Endothelial cell of umbilical vein (primary cell): Measurements from ENCODE around the gene ERCC4. TPM values are rescaled to one million over a fixed set of nuclear protein-coding genes. Genes with fewer than 3 reads are reported as not detected.

Source experiments
- BruUV-seq: library from RNA; stranded (reverse); fragments of 400-500 nt; replicated peaks from 2 replicates; lab custom pipeline; 2021; lab: Mats Ljungman, UMichigan
- CTCF ChIA-PET: fragments of 300-600, 350-600 bp; sonication (Branson Sonifier 250); formaldehyde crosslinking; loops from one replicate; lab custom pipeline; 2021; ENCODE audit warnings: antibody characterized with exemption, inconsistent platforms; lab: Charles Lee
- POLR2A ChIA-PET: fragments of 300-600, 350-600 bp; sonication (Branson Sonifier 250); formaldehyde crosslinking; loops from one replicate; lab custom pipeline; 2021; ENCODE audit warnings: antibody characterized with exemption, inconsistent platforms; lab: Charles Lee
- DNase-seq: peaks from one replicate; pipeline ENCODE4 v3.0.0-alpha.2; 2011; ENCODE audit warnings: low read depth, low spot score
- FAIRE-seq: peaks from 2 replicates; lab custom pipeline; 2011; peaks lifted over from hg19 to GRCh38; lab: Jason Lieb, UNC
- H2AFZ ChIP-seq: 2 replicates; pipeline ENCODE4 v1.6.0; 2012; ENCODE audit warnings: low read depth, low read length, control low read depth, inconsistent platforms
- H3K27ac ChIP-seq: 2 replicates; pipeline ENCODE4 v1.5.1; 2011; ENCODE audit warnings: low read depth, mild to moderate bottlenecking, control low read depth, low read length, moderate library complexity; ENCODE audit not compliant: insufficient read depth
- H3K27me3 ChIP-seq, 2 experiments: 2 replicates each; pipeline versions ENCODE4 v1.6.0 to v1.6.1; 2011; ENCODE audit warnings: low read length in 2 of 2, mixed read lengths in 1 of 2; ENCODE audit not compliant: control insufficient read depth in 2 of 2, insufficient read depth in 2 of 2
- H3K36me3 ChIP-seq, 2 experiments: 2 replicates in 1 of 2; 3 replicates in 1 of 2; pipeline ENCODE4 v1.5.1; 2011; ENCODE audit warnings: low read length in 2 of 2, mild to moderate bottlenecking in 1 of 2, moderate library complexity in 1 of 2; ENCODE audit not compliant: control insufficient read depth in 2 of 2, insufficient read depth in 2 of 2; ENCODE audit errors: extremely low read depth in 1 of 2
- H3K4me1 ChIP-seq: 3 replicates; pipeline ENCODE4 v1.5.1; 2011; ENCODE audit warnings: mild to moderate bottlenecking, low read length; ENCODE audit not compliant: control insufficient read depth, insufficient read depth; ENCODE audit errors: extremely low read depth
- H3K4me2 ChIP-seq: 2 replicates; pipeline ENCODE4 v1.6.1; 2011; ENCODE audit warnings: low read length, control low read depth, mixed read lengths; ENCODE audit not compliant: insufficient read depth
- H3K4me3 ChIP-seq, 3 experiments: fragments of 200-600 bp in 1 of 3; sonication (generic), shearing (Covaris generic) in 1 of 3; replicated peaks in 1 of 3; 2 replicates each; pipeline ENCODE4 v1.5.1; 2011 to 2016; ENCODE audit warnings: control low read depth in 3 of 3, low read length in 3 of 3, mild to moderate bottlenecking in 2 of 3, inconsistent platforms in 1 of 3, low read depth in 1 of 3, moderate library complexity in 1 of 3; ENCODE audit not compliant: insufficient read depth in 1 of 3
- H3K79me2 ChIP-seq: 2 replicates; pipeline ENCODE4 v1.6.0; 2012; ENCODE audit warnings: low read length, inconsistent platforms; ENCODE audit not compliant: control insufficient read depth, insufficient read depth
- H3K9ac ChIP-seq: replicated peaks from 2 replicates; pipeline ENCODE3; 2011; ENCODE audit warnings: low read length, control low read depth; ENCODE audit not compliant: insufficient read depth; ENCODE audit errors: extremely low read depth
- H3K9me1 ChIP-seq: replicated peaks from 3 replicates; pipeline ENCODE4 v1.6.0; 2011; ENCODE audit warnings: mild to moderate bottlenecking, low read length; ENCODE audit not compliant: control insufficient read depth, insufficient read depth; ENCODE audit errors: extremely low read depth
- H3K9me3 ChIP-seq: replicated peaks from 2 replicates; pipeline ENCODE4 v1.5.1; 2012; ENCODE audit warnings: low read length, inconsistent platforms; ENCODE audit not compliant: control insufficient read depth, insufficient read depth
- H4K20me1 ChIP-seq: replicated peaks from 2 replicates; pipeline ENCODE3; 2011; ENCODE audit warnings: mild to moderate bottlenecking, low read length; ENCODE audit not compliant: control insufficient read depth, insufficient read depth; ENCODE audit errors: extremely low read depth
- CTCF ChIP-seq, 2 donors: IDR thresholded peaks; 1 replicate in 1 of 2; 2 replicates in 1 of 2; pipeline ENCODE4 v1.5.1; 2011; ENCODE audit warnings: low read length in 2 of 2, mild to moderate bottlenecking in 2 of 2, moderate library complexity in 2 of 2, control low read depth in 1 of 2, inconsistent platforms in 1 of 2, low read depth in 1 of 2; ENCODE audit not compliant: insufficient read depth in 1 of 2; ENCODE audit errors: extremely low read depth in 1 of 2
- EZH2 ChIP-seq: IDR thresholded peaks from 2 replicates; pipeline ENCODE4 v1.6.1; 2012; ENCODE audit warnings: borderline replicate concordance, low read depth, mild to moderate bottlenecking, moderate library complexity, low read length, inconsistent platforms; ENCODE audit not compliant: severe bottlenecking
- FOS ChIP-seq: IDR thresholded peaks from 2 replicates; pipeline ENCODE4 v1.6.1; 2011; ENCODE audit warnings: mild to moderate bottlenecking, low read length, moderate library complexity, borderline replicate concordance; ENCODE audit not compliant: insufficient read depth
- GATA2 ChIP-seq: IDR thresholded peaks from 2 replicates; pipeline ENCODE4 v1.7.0; 2011; ENCODE audit warnings: low read depth, mild to moderate bottlenecking, moderate library complexity, mixed read lengths, low read length; ENCODE audit not compliant: insufficient read length, insufficient read depth
- JUN ChIP-seq: IDR thresholded peaks from 2 replicates; pipeline ENCODE4 v1.6.1; 2011; ENCODE audit warnings: borderline replicate concordance, low read depth; ENCODE audit not compliant: insufficient read length, insufficient read depth
- MAX ChIP-seq: IDR thresholded peaks from 2 replicates; pipeline ENCODE4 v1.6.1; 2011; ENCODE audit not compliant: insufficient read depth, insufficient read length
- POLR2A ChIP-seq: IDR thresholded peaks from 2 replicates; pipeline ENCODE4 v1.6.1; 2012; ENCODE audit warnings: low read depth, mild to moderate bottlenecking, control low read depth, low read length
- POLR2AphosphoS5 ChIP-seq: IDR thresholded peaks from 2 replicates; pipeline ENCODE4 v1.6.1; 2012; ENCODE audit warnings: low read depth, mild to moderate bottlenecking, control low read depth, low read length, moderate library complexity; ENCODE audit not compliant: insufficient read depth
- dilution Hi-C: fragments of 300-500 bp; cut with MboI; formaldehyde crosslinking; loops from one replicate; pipeline ENCODE4 v1.15.0; 2019; ENCODE audit warnings: low sequenced_read_pairs; ENCODE audit not compliant: extremely low pct_ligation_motif_present
- intact Hi-C: fragments of 100-400 bp; cut with micrococcal nuclease; formaldehyde crosslinking; loops from one replicate; pipeline ENCODE4 v1.10.0; 2022
- polyA plus RNA-seq, 4 experiments: library from polyadenylated mRNA; depleted of rRNA in 3 of 4; stranded (reverse) in 3 of 4; unstranded in 1 of 4; fragments of >200 nt; gene quantifications; 2 replicates each; pipeline versions ENCODE4 v1.2.1 to v1.2.3, GENCODE V29; 2011 to 2012; ENCODE audit warnings: missing spikeins in 1 of 4
- total RNA-seq: library from RNA; stranded (reverse); gene quantifications from 2 replicates; pipeline ENCODE4 v1.2.3, GENCODE V29; 2021

The ERCC4 gene
- total and polyA plus RNA-seq, 2 donors (not counting 3 experiments of a cell fraction or from before 2014, with no cell fraction given) = 4.9 to 17.1 TPM

DNA sequence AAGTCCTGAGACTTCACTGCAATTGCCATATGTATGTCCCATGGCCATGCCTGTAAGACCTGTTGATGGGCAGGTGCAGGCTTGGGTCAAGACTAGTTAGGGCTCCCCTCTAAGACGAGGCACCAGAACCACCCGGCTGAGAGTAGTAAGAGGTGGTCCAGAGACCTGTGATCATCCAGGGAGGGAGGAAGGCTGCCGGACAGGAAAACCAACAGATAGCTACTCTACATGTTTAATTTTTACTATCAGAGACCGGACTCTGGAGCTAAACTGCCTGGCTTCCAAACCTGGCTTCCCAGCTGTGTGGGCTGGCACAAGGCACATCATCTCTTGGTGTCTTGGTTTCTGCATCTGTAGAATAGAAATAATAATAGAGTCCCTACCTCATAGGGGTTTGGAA lies 73.0 kb downstream of the ERCC4 start:
- FAIRE-seq (no peak), DNase-seq (no peak)
- no peaks in the 10 kb centered on the region for H3K9me3 ChIP-seq
- H2AFZ ChIP-seq = no peak overlapping the region
- H3K9me1 ChIP-seq = no peaks in the 10 kb centered on the region
- no peak overlapping the region for H3K4me3 ChIP-seq
- TF ChIP-seq GATA2 (no peak), POLR2A (no peak), FOS (no peak), CTCF (IDR thresholded peaks at IDR 0.05; ENCODE audit: extremely low read depth in 1 of 2, insufficient read depth in 1 of 2, low read depth in 1 of 2, low read length in 2 of 2) (no peak), JUN (no peak), POLR2AphosphoS5 (no peak), EZH2 (no peak), MAX (no peak)
- ChIA-PET POLR2A (no interaction called here), CTCF (no interaction called here)
- intact Hi-C loops = no loop called here
- no peak overlapping the region for H3K9ac ChIP-seq
- no peaks in the 10 kb centered on the region for H3K36me3 ChIP-seq
- peaks cover 3 to 7% of the 10 kb centered on the region in 2 experiments for H3K27me3 ChIP-seq
- H4K20me1 ChIP-seq = no peaks in the 10 kb centered on the region
- no peak overlapping the region for H3K4me2 ChIP-seq
- no TSS peak for BruUV-seq
- no peaks in the 10 kb centered on the region for H3K4me1 ChIP-seq
- H3K27ac ChIP-seq = no peak overlapping the region
- dilution Hi-C loops = no loop called here
- no peaks in the 10 kb centered on the region for H3K79me2 ChIP-seq
